IPS-18a (cell line): ENCODE results near the gene DNM1.

ENCODE experiments used
- H3K27ac ChIP-seq: one replicate; pipeline ENCODE4 v1.5.1; 2013; ENCODE audit warnings: low read length
- H3K27me3 ChIP-seq: one replicate; pipeline ENCODE4 v1.6.1; 2013; ENCODE audit warnings: mild to moderate bottlenecking, low read length; ENCODE audit not compliant: control insufficient read depth, insufficient read depth
- H3K36me3 ChIP-seq: one replicate; pipeline ENCODE4 v1.6.1; 2013; ENCODE audit warnings: low read depth, low read length; ENCODE audit not compliant: control insufficient read depth
- H3K4me1 ChIP-seq: one replicate; pipeline ENCODE4 v1.6.1; 2013; ENCODE audit warnings: low read depth, low read length; ENCODE audit not compliant: control insufficient read depth
- H3K4me3 ChIP-seq: one replicate; pipeline ENCODE4 v1.5.1; 2013; ENCODE audit warnings: low read length
- H3K9ac ChIP-seq: one replicate; pipeline ENCODE4 v1.6.1; 2013; ENCODE audit warnings: mild to moderate bottlenecking, low read length, moderate library complexity
- H3K9me3 ChIP-seq: one replicate; pipeline ENCODE4 v1.6.1; 2013; ENCODE audit warnings: low read depth, low read length; ENCODE audit not compliant: control insufficient read depth

Gene DNM1

DNA sequence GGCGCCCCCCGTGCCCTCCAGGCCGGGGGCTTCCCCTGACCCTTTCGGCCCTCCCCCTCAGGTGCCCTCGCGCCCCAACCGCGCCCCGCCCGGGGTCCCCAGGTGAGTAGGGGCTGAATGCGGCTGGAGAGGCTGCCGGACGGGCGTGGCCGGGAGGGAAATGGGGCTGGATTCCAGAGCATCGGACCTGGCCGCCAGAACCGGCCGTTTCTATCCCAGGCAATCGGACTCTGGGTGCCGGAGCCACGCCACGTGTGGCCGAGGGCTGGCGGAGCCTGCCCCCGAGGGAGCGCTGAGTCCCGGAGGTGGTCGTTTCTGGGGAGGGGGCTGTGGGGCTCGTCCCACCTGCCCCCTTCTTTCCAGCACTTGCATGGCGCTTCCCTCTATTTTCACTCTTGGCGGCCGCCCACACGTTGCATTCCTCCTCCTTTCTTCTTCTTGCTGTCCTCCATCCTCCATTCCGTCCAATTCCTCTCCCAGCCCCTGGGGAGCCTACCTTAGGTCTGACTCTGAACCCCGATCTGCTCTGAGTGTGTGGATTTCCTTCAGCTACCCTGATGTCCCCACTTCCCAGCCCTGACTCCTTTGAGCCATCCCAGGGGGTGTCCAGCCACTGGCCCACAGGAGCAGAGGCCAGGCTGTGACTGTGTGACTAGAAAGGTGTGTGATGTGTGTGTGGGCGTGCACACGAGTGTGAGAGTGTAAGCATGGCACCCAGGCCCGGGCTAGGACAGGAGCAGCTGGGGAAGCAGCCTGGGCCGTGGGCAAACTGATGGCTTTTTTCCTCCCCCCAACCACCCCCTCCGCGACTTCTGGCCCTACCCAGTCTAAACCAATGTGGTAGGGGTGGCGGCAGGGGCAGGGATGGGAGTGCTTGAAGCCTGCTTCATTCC lies 47.9 kb downstream of the DNM1 start:
- Histone ChIP-seq H3K9ac (no peak overlapping the region), H3K4me1 (peaks cover 3% of the 10 kb centered on the region), H3K27me3 (no peaks in the 10 kb centered on the region), H3K27ac (no peak overlapping the region), H3K9me3 (no peaks in the 10 kb centered on the region), H3K4me3 (peak overlapping the region; percentile 35), H3K36me3 (peaks cover 3% of the 10 kb centered on the region)

DNA sequence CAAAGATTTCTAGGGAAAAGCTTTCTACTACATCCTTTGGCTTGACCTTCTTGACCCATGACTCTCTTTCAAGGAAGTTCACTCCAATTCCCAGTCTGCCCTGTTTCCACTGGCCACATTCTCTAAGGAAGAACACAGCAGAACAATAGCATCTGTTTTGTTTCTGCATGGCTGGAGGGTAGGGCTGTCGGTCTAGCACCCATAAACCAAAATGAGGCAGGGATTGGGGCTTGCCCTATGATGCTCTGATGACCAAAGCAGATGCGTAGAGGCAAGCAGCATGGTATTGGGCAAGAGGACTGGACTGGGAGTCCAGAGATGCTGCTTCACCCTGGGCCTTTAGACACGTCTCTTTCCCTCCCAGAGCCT lies 48.5 kb downstream of the DNM1 start:
- no peak overlapping the region for H3K4me3 ChIP-seq
- H3K9ac ChIP-seq, result no peak overlapping the region
- peaks cover 3% of the 10 kb centered on the region for H3K36me3 ChIP-seq
- H3K4me1 ChIP-seq, result peaks cover 3% of the 10 kb centered on the region
- no peak overlapping the region for H3K27ac ChIP-seq
- no peaks in the 10 kb centered on the region for H3K27me3 ChIP-seq
- H3K9me3 ChIP-seq, result no peaks in the 10 kb centered on the region

DNA sequence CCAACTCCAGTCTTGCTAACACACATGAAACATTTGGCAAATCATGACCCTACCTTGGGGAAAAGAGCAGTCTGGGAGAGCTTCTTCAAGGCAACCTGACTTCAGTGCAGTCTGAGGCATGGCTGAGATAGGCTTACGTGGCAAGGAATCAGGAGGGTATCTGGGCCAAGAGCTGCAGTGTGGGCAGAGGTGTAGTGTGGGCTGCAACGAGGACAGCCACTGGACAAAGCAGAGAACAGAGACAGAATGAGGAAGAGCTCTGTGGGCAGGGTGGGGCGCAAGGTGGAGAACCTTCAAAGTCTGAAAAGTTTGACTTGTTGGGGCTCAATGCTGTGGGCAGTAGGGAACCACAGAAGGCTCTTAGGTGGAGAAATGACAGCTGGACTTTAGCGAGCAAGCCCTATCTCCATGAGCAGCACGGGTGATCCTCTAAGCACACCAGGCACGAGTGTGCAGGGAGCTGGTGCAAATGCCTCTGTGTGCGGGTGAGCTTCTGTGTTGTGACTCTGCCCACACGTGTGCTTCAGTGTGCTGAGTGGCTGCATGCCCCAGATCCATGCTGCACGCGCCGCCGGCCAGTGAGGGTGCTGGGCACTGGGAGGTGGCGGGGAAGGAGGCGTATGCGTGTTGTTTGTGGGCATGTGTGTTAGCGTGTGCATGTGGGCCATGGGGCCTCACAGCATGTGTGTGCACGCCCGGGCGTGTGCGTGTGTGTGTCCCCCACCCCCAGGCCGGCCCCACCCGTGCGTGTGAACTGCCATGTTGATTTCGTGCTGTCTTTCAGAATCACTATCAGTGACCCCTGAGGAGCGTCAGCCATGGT lies 49.3 kb downstream of the DNM1 start:
- peaks cover 9% of the 10 kb centered on the region for H3K36me3 ChIP-seq
- H3K4me1 ChIP-seq, result peaks cover 3% of the 10 kb centered on the region
- no peak overlapping the region for H3K27ac ChIP-seq
- no peak overlapping the region for H3K9ac ChIP-seq
- no peaks in the 10 kb centered on the region for H3K27me3 ChIP-seq
- H3K9me3 ChIP-seq, result no peaks in the 10 kb centered on the region
- no peak overlapping the region for H3K4me3 ChIP-seq

DNA sequence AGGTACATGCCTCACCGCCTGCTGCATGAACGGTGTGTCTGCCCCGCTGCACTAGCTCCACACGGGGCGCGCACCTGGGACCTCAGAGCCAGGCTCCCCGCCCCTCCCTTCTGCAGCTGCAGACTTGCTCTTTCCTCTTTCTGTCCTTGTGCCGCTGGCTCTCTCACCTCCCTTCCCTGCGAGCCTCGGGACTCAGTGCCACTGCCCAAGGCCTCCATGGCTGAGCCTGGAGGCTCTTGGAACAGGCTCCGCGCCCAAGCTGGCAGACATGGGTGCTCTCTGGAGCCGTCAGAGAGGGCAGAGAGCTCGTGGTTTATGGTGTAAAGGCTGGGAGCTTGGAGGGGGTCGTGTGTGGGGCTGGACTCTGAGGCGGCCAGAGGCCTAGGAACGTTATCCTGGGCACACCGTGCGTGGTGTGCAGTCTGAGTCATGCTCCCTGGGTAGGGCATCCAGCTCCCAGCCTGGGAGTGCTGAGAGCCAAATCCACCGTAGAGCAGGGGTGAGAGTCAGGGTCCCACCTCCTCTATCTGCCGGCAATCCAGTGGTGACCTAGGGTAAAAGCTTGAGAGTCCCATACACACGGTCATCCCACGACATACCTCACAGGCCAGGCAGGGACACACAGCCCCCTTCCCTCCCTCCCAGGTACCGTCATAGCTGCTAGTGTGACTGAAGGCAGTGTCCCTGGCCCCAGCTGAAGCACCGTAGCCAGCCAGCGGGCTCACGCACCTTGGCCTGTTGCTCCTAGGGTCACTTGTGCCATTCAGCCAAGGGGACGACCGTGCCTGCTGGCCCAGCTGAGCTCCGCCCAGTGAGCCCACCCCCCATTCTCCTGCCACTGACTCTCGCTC lies 50.2 kb downstream of the DNM1 start:
- Histone ChIP-seq H3K9ac (no peak overlapping the region), H3K27me3 (no peaks in the 10 kb centered on the region), H3K4me1 (peaks cover 3% of the 10 kb centered on the region), H3K27ac (no peak overlapping the region), H3K36me3 (peaks cover 11% of the 10 kb centered on the region), H3K4me3 (no peak overlapping the region), H3K9me3 (no peaks in the 10 kb centered on the region)

DNA sequence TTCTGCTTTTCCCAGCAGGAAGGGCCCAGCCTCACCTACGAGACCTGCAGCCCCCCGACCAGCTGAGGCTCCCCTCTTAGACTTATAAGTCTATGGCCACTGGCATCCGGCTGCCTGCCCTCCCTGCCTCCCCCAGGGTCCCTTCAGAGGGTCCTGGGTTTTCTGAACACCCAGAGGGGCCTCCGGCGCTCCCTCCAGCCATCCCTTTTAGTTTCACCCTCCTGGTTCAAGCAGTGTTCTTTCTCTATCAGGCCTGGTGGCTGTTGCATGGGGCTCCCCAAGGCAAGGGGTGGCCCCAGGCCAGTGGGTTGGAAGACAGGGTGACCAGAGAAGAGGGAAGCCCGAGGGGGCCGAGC lies 50.8 kb downstream of the DNM1 start:
- H3K27me3 ChIP-seq, result no peaks in the 10 kb centered on the region
- H3K4me3 ChIP-seq, result no peak overlapping the region
- peaks cover 3% of the 10 kb centered on the region for H3K4me1 ChIP-seq
- no peaks in the 10 kb centered on the region for H3K9me3 ChIP-seq
- peaks cover 13% of the 10 kb centered on the region for H3K36me3 ChIP-seq
- H3K27ac ChIP-seq, result no peak overlapping the region
- H3K9ac ChIP-seq, result no peak overlapping the region

DNA sequence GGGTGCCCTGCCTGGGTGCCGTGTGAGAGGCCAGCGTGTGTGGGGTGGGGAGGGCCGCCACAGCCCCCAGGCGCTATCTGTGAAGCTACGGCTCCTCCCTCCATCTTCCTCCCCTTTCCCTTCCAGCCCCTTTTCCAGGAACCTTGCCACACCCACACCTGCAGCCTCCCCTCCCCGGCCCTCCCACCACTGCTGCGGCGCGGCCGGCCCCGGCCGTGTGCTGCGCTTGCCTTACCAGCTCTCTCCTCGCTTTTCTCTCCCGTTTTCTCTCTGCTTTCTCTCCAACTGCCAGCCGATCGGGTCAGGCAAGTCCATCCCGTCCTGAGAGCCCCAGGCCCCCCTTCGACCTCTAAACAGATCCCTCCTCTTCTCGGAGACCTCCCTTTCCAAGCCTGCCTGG lies 51.2 kb downstream of the DNM1 start:
- no peaks in the 10 kb centered on the region for H3K9me3 ChIP-seq
- peaks cover 3% of the 10 kb centered on the region for H3K4me1 ChIP-seq
- H3K27ac ChIP-seq, result no peak overlapping the region
- H3K4me3 ChIP-seq, result no peak overlapping the region
- H3K36me3 ChIP-seq, result peaks cover 14% of the 10 kb centered on the region
- H3K27me3 ChIP-seq, result no peaks in the 10 kb centered on the region
- no peak overlapping the region for H3K9ac ChIP-seq

DNA sequence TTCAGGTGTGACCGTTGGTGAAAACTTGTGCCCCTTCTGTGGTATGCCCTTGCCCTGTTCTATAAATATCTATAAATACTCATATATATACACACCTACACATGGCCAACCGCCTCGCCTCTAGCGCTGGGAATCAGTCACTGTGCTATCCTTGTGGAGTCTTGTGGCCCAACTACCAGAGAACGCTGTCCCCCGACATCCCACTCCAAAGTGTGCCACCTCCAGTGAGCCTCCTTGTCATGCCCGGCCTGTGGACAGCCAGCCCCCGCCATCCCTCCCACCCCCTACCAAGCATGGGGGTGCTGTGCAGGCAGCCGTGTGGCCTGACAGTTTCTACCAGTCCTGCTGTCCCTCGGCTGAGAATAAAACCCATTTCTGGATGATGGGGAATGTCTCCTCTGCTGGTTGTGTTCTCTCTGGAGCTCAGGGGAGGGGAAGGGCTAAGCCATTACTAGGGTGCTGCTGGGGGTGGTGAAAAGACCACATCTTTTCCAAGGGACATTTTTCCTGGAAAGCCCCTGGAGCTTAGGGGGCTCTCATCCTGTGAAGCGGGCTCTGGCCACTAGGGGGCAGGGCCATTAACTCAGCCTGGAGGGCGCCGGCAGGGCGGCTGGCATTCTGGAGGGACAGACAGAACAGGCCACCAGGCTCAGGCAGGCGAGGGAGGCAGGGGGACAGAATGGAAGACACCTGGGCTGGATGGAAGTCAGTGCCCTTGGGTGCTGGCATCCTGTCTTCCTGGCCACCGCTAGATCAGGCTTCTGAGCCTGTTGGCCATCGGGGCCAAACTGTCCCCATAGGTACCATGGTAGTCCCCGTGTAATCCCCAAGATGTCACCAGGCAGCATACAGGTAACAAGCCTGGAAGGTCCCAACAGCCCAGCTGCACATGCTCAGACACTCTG lies 51.9 kb downstream of the DNM1 start:
- H3K9me3 ChIP-seq, result no peaks in the 10 kb centered on the region
- H3K4me1 ChIP-seq, result peaks cover 3% of the 10 kb centered on the region
- H3K36me3 ChIP-seq, result peaks cover 17% of the 10 kb centered on the region
- H3K27ac ChIP-seq, result no peak overlapping the region
- no peaks in the 10 kb centered on the region for H3K27me3 ChIP-seq
- no peak overlapping the region for H3K9ac ChIP-seq
- H3K4me3 ChIP-seq, result no peak overlapping the region

DNA sequence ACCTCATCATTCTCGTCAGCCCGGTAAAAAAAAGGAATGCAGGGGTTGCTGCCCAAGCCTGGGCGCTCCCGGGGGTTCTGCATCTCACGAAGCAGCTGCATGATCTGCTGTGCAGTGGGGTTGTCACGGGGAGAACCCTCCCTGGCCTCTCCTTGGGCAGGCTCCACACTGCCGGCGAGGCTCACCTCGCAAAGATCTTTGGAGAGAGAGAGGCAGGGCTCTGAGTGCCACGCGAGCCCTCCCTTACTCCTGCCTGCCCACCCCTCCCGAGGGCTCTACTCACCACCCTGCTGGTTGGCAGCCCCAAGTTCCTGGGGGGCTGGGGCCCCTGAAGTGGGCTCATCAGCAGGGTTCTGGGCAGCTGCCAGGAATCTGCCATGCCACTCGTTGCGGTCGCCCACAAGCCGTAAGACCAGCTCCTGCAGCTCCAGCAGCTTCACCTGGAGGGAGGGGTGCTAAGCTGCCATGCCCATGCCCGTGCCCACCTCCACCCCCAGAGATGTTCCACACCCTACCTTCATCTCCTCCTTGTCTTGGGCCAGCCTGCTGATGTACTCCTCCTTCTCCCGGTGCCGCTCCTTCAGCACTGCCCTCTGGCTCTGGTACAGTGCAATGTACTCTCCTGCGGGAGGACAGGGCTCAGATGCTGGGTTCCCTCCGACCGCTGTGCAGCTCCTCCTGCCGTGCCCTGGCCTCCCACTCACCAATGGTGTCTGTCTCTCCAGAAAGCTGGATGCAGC lies 54.1 kb downstream of the DNM1 start:
- Histone ChIP-seq H3K36me3 (peaks cover 34% of the 10 kb centered on the region), H3K4me3 (no peak overlapping the region), H3K9me3 (no peaks in the 10 kb centered on the region), H3K27ac (no peak overlapping the region), H3K9ac (no peak overlapping the region), H3K27me3 (no peaks in the 10 kb centered on the region), H3K4me1 (peaks cover 3% of the 10 kb centered on the region)

DNA sequence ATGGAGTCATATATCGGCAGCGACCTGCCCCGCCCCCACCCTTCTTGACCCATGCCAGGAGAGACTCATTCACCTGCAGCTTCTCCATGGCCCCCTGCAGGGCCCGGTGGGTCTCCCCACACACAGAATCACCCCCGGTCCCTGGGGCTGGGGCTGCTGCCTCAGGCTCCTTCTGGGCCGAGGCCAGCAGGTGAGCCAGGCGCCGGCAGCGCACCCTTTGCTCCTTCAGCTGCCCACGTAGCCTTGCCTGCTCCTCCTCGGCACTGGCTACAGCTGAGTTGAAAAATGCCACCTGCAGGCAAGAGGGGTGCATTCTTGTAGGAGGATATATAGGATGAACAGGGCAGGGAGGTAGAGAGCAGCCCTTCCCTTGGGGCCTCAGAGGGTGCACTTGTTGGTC lies 54.7 kb downstream of the DNM1 start:
- H3K9ac ChIP-seq, result no peak overlapping the region
- peaks cover 39% of the 10 kb centered on the region for H3K36me3 ChIP-seq
- no peak overlapping the region for H3K27ac ChIP-seq
- H3K27me3 ChIP-seq, result no peaks in the 10 kb centered on the region
- no peaks in the 10 kb centered on the region for H3K9me3 ChIP-seq
- H3K4me3 ChIP-seq, result no peak overlapping the region
- peaks cover 3% of the 10 kb centered on the region for H3K4me1 ChIP-seq

DNA sequence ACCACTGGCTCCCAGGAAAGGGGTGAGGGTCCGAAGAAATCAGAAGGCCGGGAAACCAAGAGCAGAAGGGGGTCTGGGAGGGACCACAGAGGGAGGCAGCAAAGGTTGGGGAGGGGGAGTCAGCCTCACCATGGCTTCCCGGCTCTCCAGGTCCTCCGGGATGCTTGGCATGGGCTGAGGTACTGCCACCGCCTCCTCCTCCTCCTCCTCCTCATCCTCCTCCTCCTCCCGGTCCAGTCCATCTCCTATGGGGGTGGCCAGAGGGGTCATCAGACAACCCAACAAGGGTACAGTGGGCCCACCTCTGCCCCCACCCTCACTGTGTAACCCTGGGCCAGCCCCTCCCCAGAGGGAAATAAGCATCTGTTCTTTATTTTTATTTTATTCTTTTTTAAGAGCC lies 55.1 kb downstream of the DNM1 start:
- H3K36me3 ChIP-seq, result peaks cover 39% of the 10 kb centered on the region
- H3K27me3 ChIP-seq, result no peaks in the 10 kb centered on the region
- no peak overlapping the region for H3K9ac ChIP-seq
- H3K4me1 ChIP-seq, result peaks cover 3% of the 10 kb centered on the region
- H3K9me3 ChIP-seq, result no peaks in the 10 kb centered on the region
- no peak overlapping the region for H3K4me3 ChIP-seq
- H3K27ac ChIP-seq, result no peak overlapping the region
